Tibial artery (tissue), 4 donors: ENCODE results near the gene HNF1A.

ENCODE experiments used
- DNase-seq, 2 donors: peaks; one replicate each; pipeline ENCODE4 v3.0.0-alpha.2; 2019
- H3K27ac ChIP-seq, 2 donors: fragments of 200-600 bp; sonication (generic) in 1 of 2; 1 replicate in 1 of 2; 2 replicates in 1 of 2; pipeline ENCODE4 v1.5.1; 2018 to 2019; ENCODE audit warnings: mild to moderate bottlenecking in 1 of 2
- H3K27me3 ChIP-seq, 2 donors: fragments of 200-600 bp; sonication (generic) in 1 of 2; one replicate each; pipeline versions ENCODE4 v1.5.1 to v1.6.0; 2016 to 2019
- H3K36me3 ChIP-seq, 3 donors: fragments of 200-600 bp; sonication (generic) in 2 of 3; one replicate each; pipeline ENCODE4 v1.5.1; 2016 to 2019; ENCODE audit warnings: mild to moderate bottlenecking in 2 of 3
- H3K4me1 ChIP-seq, 4 donors: fragments of 200-600 bp; sonication (generic) in 2 of 4; 1 replicate in 3 of 4; 2 replicates in 1 of 4; pipeline ENCODE4 v1.5.1; 2016 to 2019
- H3K4me3 ChIP-seq, 2 donors: fragments of 200-600 bp; sonication (generic) in 1 of 2; 1 replicate in 1 of 2; 2 replicates in 1 of 2; pipeline ENCODE4 v1.5.1; 2018 to 2019; ENCODE audit warnings: mild to moderate bottlenecking in 2 of 2
- H3K9me3 ChIP-seq, 3 donors: fragments of 200-600 bp; sonication (generic) in 1 of 3; one replicate each; pipeline ENCODE4 v1.5.1; 2016 to 2019
- CTCF ChIP-seq, 2 experiments: fragments of 200-600 bp in 1 of 2; fragments of 450-650 bp in 1 of 2; IDR thresholded peaks; one replicate each; pipeline ENCODE4 v1.5.1; 2017 to 2019; ENCODE audit warnings: antibody characterized with exemption in 2 of 2, mild to moderate bottlenecking in 1 of 2, moderate library complexity in 1 of 2
- intact Hi-C: fragments of 100-400 bp; cut with DNase I; formaldehyde crosslinking; loops from one replicate; pipeline ENCODE4 v1.15.0; 2023; ENCODE audit warnings: low total_unique reads

Gene HNF1A

DNA sequence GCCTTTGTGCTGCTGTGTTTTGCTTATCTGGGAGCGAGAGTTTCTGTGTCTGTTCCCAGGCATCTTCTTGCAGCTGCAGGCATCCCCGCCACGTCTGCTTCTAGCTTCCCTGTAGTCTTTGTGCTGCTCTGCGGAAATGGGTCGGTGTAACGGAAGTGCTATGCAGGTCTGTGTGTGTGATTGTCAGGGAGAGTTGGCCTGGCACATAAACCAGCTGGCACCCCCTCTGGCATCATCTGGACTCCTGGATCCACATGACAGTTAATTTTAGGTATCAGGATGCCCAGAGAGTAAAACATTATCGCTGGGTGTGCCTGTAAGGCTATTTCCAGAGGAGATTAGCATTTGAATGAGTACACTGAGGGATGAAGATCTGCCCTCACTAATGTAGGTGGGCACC, 70.1 kb downstream of the HNF1A start:
- TF ChIP-seq CTCF (IDR thresholded peaks at IDR 0.05): no peak
- intact Hi-C loops: no loop called here

GRCh38 chr12:121050725-121051124, 72.4 kb downstream of the HNF1A start:
- no peaks in the 10 kb centered on the region for H3K4me1 ChIP-seq
- no peak for DNase-seq
- H3K36me3 ChIP-seq: no peaks in the 10 kb centered on the region
- H3K9me3 ChIP-seq: no peaks in the 10 kb centered on the region
- TF ChIP-seq CTCF (IDR thresholded peaks at IDR 0.05): no peak
- intact Hi-C loops: no loop called here
- H3K27me3 ChIP-seq: peaks cover 0 to 10% of the 10 kb centered on the region in 2 donors
- H3K27ac ChIP-seq: no peak overlapping the region
- no peak overlapping the region for H3K4me3 ChIP-seq

More for the DNA sequence above, 70.1 kb downstream of the HNF1A start:
- Histone ChIP-seq H3K36me3 (no peaks in the 10 kb centered on the region), H3K27me3 (peaks cover 0 to 10% of the 10 kb centered on the region in 2 donors), H3K27ac (no peak overlapping the region), H3K4me3 (no peak overlapping the region), H3K9me3 (no peaks in the 10 kb centered on the region), H3K4me1 (no peaks in the 10 kb centered on the region)
- DNase-seq: no peak
